GM10266 (cell line): ENCODE results near the gene ALOX15B.
"Not testable (repeated sequence)": the region's sequence is repeated elsewhere in the genome, so short reads cannot be mapped to it uniquely, and the experiment has no call there.

Source experiments
- DNase-seq: peaks from one replicate; pipeline ENCODE4 v3.0.0; 2012; ENCODE audit errors: extremely low spot score
- CTCF ChIP-seq: IDR thresholded peaks from 2 replicates; pipeline ENCODE4 v1.5.1; 2012; ENCODE audit warnings: mild to moderate bottlenecking, low read depth; ENCODE audit not compliant: control insufficient read depth, insufficient read depth; ENCODE audit errors: missing control alignments

ALOX15B gene

GRCh38 chr17:8019665-8020650, 18.9 kb upstream of the ALOX15B start:
- DNase-seq = no peak
- TF ChIP-seq CTCF = no peak

- no peak for DNase-seq
- TF ChIP-seq CTCF = no peak
Observed at GRCh38 chr17:8020776-8021564, 17.9 kb upstream of the ALOX15B start.

- no peak for TF ChIP-seq CTCF
- no peak for DNase-seq
Observed at GRCh38 chr17:8021565-8022359, 17.1 kb upstream of the ALOX15B start.

- TF ChIP-seq CTCF = no peak
- DNase-seq = no peak
Observed at GRCh38 chr17:8022360-8023003, 16.4 kb upstream of the ALOX15B start.

GRCh38 chr17:8024161-8024560, 14.7 kb upstream of the ALOX15B start:
- DNase-seq = not testable (repeated sequence)

- no peak for DNase-seq
- TF ChIP-seq CTCF = no peak
Observed at GRCh38 chr17:8025176-8025911, 13.5 kb upstream of the ALOX15B start.

- DNase-seq = no peak
- TF ChIP-seq CTCF = no peak
Observed at GRCh38 chr17:8029121-8029520, 9.7 kb upstream of the ALOX15B start.
